Heart left ventricle (tissue), 16 donors: Measurements from ENCODE around the gene ABCA13. TPM values are rescaled to one million over a fixed set of nuclear protein-coding genes. Genes with fewer than 3 reads are reported as not detected.

Source experiments
- ATAC-seq, 4 donors: fragments of 200-7000 bp; cut with Tn5 transposase; one replicate each; pipeline ENCODE4 v1.9.1; 2020 to 2022; ENCODE audit warnings: moderate library complexity in 4 of 4, mild to moderate bottlenecking in 3 of 4, moderate number of reproducible peaks in 1 of 4
- DNase-seq, 5 donors: peaks; one replicate each; pipeline ENCODE4 v3.0.0-alpha.2; 2020
- H3K27ac ChIP-seq, 12 donors: fragments of 200-600 bp; sonication (generic) in 4 of 12; one replicate each; pipeline versions ENCODE4 v1.5.0 to v1.8.0; 2016 to 2022; ENCODE audit warnings: mild to moderate bottlenecking in 2 of 12
- H3K27me3 ChIP-seq, 9 donors: fragments of 200-600 bp; sonication (generic) in 2 of 9; one replicate each; pipeline versions ENCODE4 v1.5.1 to v1.8.0; 2016 to 2022; ENCODE audit warnings: mild to moderate bottlenecking in 3 of 9
- H3K36me3 ChIP-seq, 9 donors: fragments of 200-600 bp; sonication (generic) in 2 of 9; one replicate each; pipeline versions ENCODE4 v1.5.0 to v1.8.0; 2018 to 2022; ENCODE audit warnings: mild to moderate bottlenecking in 2 of 9
- H3K4me1 ChIP-seq, 12 donors: fragments of 200-600 bp; sonication (generic) in 4 of 12; one replicate each; pipeline versions ENCODE4 v1.5.0 to v1.8.0; 2016 to 2022; ENCODE audit warnings: mild to moderate bottlenecking in 3 of 12
- H3K4me3 ChIP-seq, 12 donors: fragments of 200-600 bp; sonication (generic) in 4 of 12; one replicate each; pipeline versions ENCODE4 v1.5.0 to v1.8.0; 2017 to 2022; ENCODE audit warnings: mild to moderate bottlenecking in 9 of 12, moderate library complexity in 4 of 12
- H3K9me3 ChIP-seq, 12 donors: fragments of 200-600 bp; sonication (generic) in 4 of 12; one replicate each; pipeline versions ENCODE4 v1.5.0 to v1.8.0; 2016 to 2022; ENCODE audit warnings: mild to moderate bottlenecking in 1 of 12
- POLR2A ChIP-seq, 2 donors: fragments of 450-650 bp; IDR thresholded peaks; one replicate each; pipeline ENCODE4 v1.6.1; 2017; ENCODE audit warnings: antibody characterized with exemption in 2 of 2, mild to moderate bottlenecking in 2 of 2, moderate library complexity in 2 of 2
- WGBS, 4 donors: extraction: QIAGEN DNeasy Blood & Tissue Kit in 2 of 4; methylation state at CpG; one replicate each; pipeline versions ENCODE4 v1.1.5 to v1.1.7; 2013 to 2018; 5-methylcytosine and 5-hydroxymethylcytosine counted together
- intact Hi-C, 10 donors: fragments of 100-400 bp; cut with DNase I; formaldehyde crosslinking; loops; one replicate each; pipeline versions ENCODE4 v1.11.1 to v1.14.2; 2022
- polyA plus RNA-seq, 2 donors: library from polyadenylated mRNA; stranded (reverse); fragments of 200-250 nt; gene quantifications; one replicate each; pipeline ENCODE4 v1.2.3, GENCODE V29; 2013
- total RNA-seq, 9 donors: library from RNA; depleted of rRNA in 2 of 9; stranded (reverse); fragments of >200 nt in 2 of 9; fragmentation: NEBNext Ultra II Directional in 3 of 9; extraction: Animal tissue kit (Norgen Biotek cat#: 25700) in 3 of 9; gene quantifications; one replicate each; pipeline versions ENCODE4 v1.1.0 to v1.2.4, GENCODE V29; 2016 to 2023
- TF ChIP-seq, protein P1 (sequence below), 12 donors: fragments of 200-600 bp; sonication (generic) in 4 of 12; IDR thresholded peaks; one replicate each; pipeline versions ENCODE4 v1.5.0 to v1.8.0; 2018 to 2022; ENCODE audit warnings: antibody characterized with exemption in 12 of 12, mild to moderate bottlenecking in 5 of 12
- donor health status: ischemic (EF 13 %, LVEDD 7.1; RV severe dilation, severe dysfunction).
- donor health status: healthy with polysubstance abuse.
- donor health status: DM: no; HTN: yes; CAD: no.
- donor health status: DM: no; HTN: no; CAD: no.
- donor health status: ischemic (EF 25% LVEDD 6.9; RV normal size, moderate dysfunction).
- donor health status: ischemic (EF 25% LVEDD 5.7; RV mildly dilated, moderate dysfunction).
- donor health status: healthy.
- donor health status: DM: yes; HTN: yes; CAD: no.
- donor health status: ischemic (EF 35%, LVEDD 5.7; RV mildly dilated, moderate dysfunction).
- donor health status: nonischemic (EF 11% LVEDD 7.7; RV severe dilation, severe dysfunction).
- donor health status: DM: yes; HTN: yes; CAD: no.
- donor health status: PGD.
- donor health status: ischemic (EF 29% LVEDD 5.4; RV normal size, mild dysfunction).
- donor health status: nonischemic (EF 23%, LVEDD 6.1; RV moderate dilation, normal function).

Gene ABCA13
- total and polyA plus RNA-seq, 11 donors: 0.01 to 0.29 (median 0.07) TPM; not detected in 3

DNA sequence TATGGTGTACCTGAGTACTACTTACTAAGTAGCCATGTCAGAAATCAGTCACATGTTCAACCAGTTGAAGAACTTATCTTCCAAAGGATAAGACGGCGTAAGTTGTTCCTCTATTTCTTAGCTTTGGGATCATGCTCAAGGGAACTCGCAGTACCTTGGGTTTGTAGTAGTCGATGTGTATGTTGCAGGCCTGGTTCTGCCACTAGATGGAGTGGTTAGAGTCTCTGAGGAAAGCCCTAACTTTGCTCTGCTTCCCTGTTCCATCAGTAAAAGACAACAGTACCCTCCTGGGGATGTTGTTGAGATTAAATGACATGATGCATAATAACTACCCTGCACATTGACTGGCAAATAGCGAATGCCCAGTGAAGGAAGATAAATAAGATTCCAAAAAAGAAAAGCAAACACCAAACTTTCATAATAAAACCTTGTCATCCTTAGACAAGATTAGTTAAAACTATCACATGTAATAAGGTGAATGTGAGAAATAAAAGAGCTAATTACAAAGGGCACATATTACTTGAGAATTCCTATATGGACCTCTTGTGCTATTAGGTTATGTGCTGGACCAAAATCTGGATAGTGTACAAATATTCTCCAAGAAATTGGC, 165.9 kb downstream of the ABCA13 start:
- intact Hi-C loops: loop anchor here in 1 of 10 donors (2.0 kb wide), 1 partner anchor 538 kb away; no protein-coding TSS in a partner anchor
- Histone ChIP-seq H3K27ac (no peak overlapping the region), H3K27me3 (no peaks in the 10 kb centered on the region), H3K36me3 (no peaks in the 10 kb centered on the region), H3K4me1 (no peaks in the 10 kb centered on the region), H3K9me3 (peaks cover 0 to 1% (median 0%) of the 10 kb centered on the region in 12 donors), H3K4me3 (no peak overlapping the region)
- no peak for ATAC-seq
- 47 to 62% (median 48%) methylated on average over 5 of the region's 5 CpGs for WGBS, 4 donors
- no peak for TF ChIP-seq POLR2A (IDR thresholded peaks at IDR 0.05)
- TF ChIP-seq, protein P1, sequence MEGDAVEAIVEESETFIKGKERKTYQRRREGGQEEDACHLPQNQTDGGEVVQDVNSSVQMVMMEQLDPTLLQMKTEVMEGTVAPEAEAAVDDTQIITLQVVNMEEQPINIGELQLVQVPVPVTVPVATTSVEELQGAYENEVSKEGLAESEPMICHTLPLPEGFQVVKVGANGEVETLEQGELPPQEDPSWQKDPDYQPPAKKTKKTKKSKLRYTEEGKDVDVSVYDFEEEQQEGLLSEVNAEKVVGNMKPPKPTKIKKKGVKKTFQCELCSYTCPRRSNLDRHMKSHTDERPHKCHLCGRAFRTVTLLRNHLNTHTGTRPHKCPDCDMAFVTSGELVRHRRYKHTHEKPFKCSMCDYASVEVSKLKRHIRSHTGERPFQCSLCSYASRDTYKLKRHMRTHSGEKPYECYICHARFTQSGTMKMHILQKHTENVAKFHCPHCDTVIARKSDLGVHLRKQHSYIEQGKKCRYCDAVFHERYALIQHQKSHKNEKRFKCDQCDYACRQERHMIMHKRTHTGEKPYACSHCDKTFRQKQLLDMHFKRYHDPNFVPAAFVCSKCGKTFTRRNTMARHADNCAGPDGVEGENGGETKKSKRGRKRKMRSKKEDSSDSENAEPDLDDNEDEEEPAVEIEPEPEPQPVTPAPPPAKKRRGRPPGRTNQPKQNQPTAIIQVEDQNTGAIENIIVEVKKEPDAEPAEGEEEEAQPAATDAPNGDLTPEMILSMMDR (IDR thresholded peaks at IDR 0.05): peak in 9 of 12 donors; percentile 17 to 49 (median 34)
- DNase-seq: no peak

DNA sequence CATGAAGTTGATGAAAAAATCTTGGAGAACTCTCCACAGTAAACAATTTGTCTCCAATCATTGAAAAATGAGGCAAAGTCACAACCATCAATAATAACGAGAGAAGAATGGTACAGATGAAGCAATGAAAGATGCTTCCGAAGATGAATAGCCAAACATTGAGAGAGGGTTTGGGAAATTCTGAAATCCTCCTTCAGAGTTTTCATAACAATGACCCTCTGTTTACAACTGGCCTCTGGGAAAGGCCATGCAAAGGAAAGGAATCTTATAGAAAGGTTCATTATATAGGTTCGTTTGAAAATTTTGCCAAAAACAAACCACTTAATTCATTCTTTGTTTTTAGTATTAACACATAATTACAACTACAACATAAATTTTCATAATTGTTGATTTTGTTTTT, 166.5 kb downstream of the ABCA13 start:
- TF ChIP-seq POLR2A (IDR thresholded peaks at IDR 0.05): no peak
- TF ChIP-seq, protein P1 (IDR thresholded peaks at IDR 0.05): no peak
- WGBS, 4 donors: 62 to 81% (median 72%) methylated on average over 3 of the region's 3 CpGs
- Histone ChIP-seq H3K9me3 (peaks cover 0 to 8% (median 0%) of the 10 kb centered on the region in 12 donors), H3K27me3 (no peaks in the 10 kb centered on the region), H3K36me3 (no peaks in the 10 kb centered on the region), H3K4me3 (no peak overlapping the region), H3K4me1 (no peaks in the 10 kb centered on the region), H3K27ac (no peak overlapping the region)
- DNase-seq: no peak
- ATAC-seq: no peak
- intact Hi-C loops: loop anchor here in 1 of 10 donors (2.0 kb wide), 1 partner anchor 537 kb away; no protein-coding TSS in a partner anchor

DNA sequence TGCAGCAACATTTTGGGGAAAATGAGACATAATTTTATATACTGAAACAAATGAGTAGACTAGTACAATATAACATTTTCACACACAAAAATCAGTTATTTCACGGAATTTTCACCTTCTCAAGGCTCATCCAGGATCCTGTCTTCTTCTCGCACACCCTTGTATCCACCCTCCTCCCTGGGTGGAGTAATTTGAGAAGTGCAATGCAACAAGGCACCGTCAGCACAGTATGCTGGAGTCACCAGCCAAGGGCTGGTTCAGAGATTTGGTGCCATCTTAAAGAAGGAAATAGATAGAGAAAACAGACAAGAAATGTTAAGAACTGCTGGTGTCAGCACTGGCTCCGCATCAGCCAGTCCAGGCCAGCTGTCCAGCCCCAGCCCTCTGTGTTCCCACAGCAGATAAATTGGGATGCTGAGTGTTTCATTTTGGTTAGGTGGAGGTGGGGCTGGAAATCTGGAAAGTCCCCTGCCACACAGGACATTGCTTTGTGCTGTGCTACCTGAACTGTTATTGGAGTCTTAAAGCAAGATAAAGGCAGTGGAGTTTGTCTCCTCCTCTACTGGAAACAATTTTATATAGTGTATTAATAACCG, 176.1 kb downstream of the ABCA13 start:
- no peak overlapping the region for H3K4me3 ChIP-seq
- no peak for TF ChIP-seq POLR2A (IDR thresholded peaks at IDR 0.05)
- TF ChIP-seq, protein P1 (IDR thresholded peaks at IDR 0.05): no peak
- no peak overlapping the region for H3K27ac ChIP-seq
- H3K4me1 ChIP-seq: no peaks in the 10 kb centered on the region
- no peaks in the 10 kb centered on the region for H3K36me3 ChIP-seq
- no peaks in the 10 kb centered on the region for H3K27me3 ChIP-seq
- H3K9me3 ChIP-seq: peaks cover 0 to 9% (median 0%) of the 10 kb centered on the region in 12 donors
- WGBS, 4 donors: 74 to 83% (median 78%) methylated on average over 5 of the region's 5 CpGs
- ATAC-seq: no peak
- intact Hi-C loops: no loop called here
- no peak for DNase-seq

DNA sequence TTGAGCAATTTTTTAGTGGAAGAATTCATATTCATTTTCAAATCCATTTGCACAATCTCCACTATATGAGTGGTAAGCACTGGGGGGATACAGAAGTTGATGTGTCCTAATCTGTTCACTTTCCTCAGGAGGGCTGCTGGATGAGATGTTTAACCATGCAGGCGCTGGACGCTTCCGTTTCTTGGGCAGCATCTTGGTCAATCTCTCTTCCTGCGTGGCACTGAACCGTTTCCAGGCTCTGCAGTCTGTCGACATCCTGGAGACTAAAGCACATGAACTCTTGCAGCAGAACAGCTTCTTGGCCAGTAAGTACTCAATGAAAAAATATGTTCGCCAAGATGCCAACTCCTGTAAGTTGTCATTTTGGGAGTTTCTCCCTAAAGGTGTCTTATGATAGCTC, 179.3 kb downstream of the ABCA13 start:
- WGBS, 4 donors: 65 to 85% (median 78%) methylated on average over 7 of the region's 7 CpGs
- ATAC-seq (no peak), DNase-seq (no peak)
- no peaks in the 10 kb centered on the region for H3K36me3 ChIP-seq
- TF ChIP-seq, protein P1 (IDR thresholded peaks at IDR 0.05): no peak
- no peak for TF ChIP-seq POLR2A (IDR thresholded peaks at IDR 0.05)
- no peaks in the 10 kb centered on the region for H3K4me1 ChIP-seq
- H3K9me3 ChIP-seq: no peaks in the 10 kb centered on the region
- H3K4me3 ChIP-seq: no peak overlapping the region
- no peaks in the 10 kb centered on the region for H3K27me3 ChIP-seq
- H3K27ac ChIP-seq: no peak overlapping the region
- intact Hi-C loops: no loop called here
